NCI-H2171 (cell line): Measurements from ENCODE around the gene ZDHHC5.
"Not testable (repeated sequence)": the region's sequence is repeated elsewhere in the genome, so short reads cannot be mapped to it uniquely, and the experiment has no call there.

Experiments used
- DNase-seq: peaks from one replicate; lab custom pipeline; 2025; lab: John Stamatoyannopoulos, UW

ZDHHC5 gene

GRCh38 chr11:57667117-57667735 is 688 bp upstream of the ZDHHC5 start:
- DNase-seq, result peak; percentile 98

- no peak for DNase-seq
Measured at GRCh38 chr11:57668434-57668782, 494 bp downstream of the ZDHHC5 start.

GRCh38 chr11:57674251-57674650 is 6.3 kb downstream of the ZDHHC5 start:
- DNase-seq, result no peak

GRCh38 chr11:57675176-57675941 is 7.4 kb downstream of the ZDHHC5 start:
- DNase-seq, result no peak

GRCh38 chr11:57679396-57679795 is 11.5 kb downstream of the ZDHHC5 start:
- no peak for DNase-seq

GRCh38 chr11:57680552-57680874 is 12.6 kb downstream of the ZDHHC5 start:
- no peak for DNase-seq

GRCh38 chr11:57681168-57681567 is 13.3 kb downstream of the ZDHHC5 start:
- DNase-seq, result no peak

- not testable (repeated sequence) for DNase-seq
Measured at GRCh38 chr11:57690474-57690873, 22.6 kb downstream of the ZDHHC5 start.

GRCh38 chr11:57698843-57699365 is 31.0 kb downstream of the ZDHHC5 start:
- DNase-seq, result no peak

GRCh38 chr11:57699813-57700212 is 31.9 kb downstream of the ZDHHC5 start:
- DNase-seq, result no peak

GRCh38 chr11:57700425-57700824 is 32.5 kb downstream of the ZDHHC5 start:
- DNase-seq, result no peak

- DNase-seq, result no peak
Measured at GRCh38 chr11:57703341-57703740, 35.4 kb downstream of the ZDHHC5 start.

- DNase-seq, result no peak
Measured at GRCh38 chr11:57704932-57705331, 37.0 kb downstream of the ZDHHC5 start.

- DNase-seq, result not testable (repeated sequence)
Measured at GRCh38 chr11:57705432-57705831, 37.5 kb downstream of the ZDHHC5 start.

- no peak for DNase-seq
Measured at GRCh38 chr11:57709802-57710367, 42.0 kb downstream of the ZDHHC5 start.

- peak; percentile 68 for DNase-seq
Measured at GRCh38 chr11:57711414-57712255, 43.7 kb downstream of the ZDHHC5 start, which contains the start of gene MED19. Gene MED19, minus strand, starts transcription at chr11:57712215. Its CDS starts 36 bp downstream, at chr11:57712179.

- DNase-seq, result peak; percentile 93
Measured at GRCh38 chr11:57712256-57713150, 44.6 kb downstream of the ZDHHC5 start, which contains the start of gene TMX2. Gene TMX2, plus strand, starts transcription at chr11:57712593. Its CDS starts 26 bp downstream, at chr11:57712619.

GRCh38 chr11:57713835-57714234 is 45.9 kb downstream of the ZDHHC5 start:
- no peak for DNase-seq

GRCh38 chr11:57716726-57717125 is 48.8 kb downstream of the ZDHHC5 start:
- DNase-seq, result not testable (repeated sequence)

- DNase-seq, result no peak
Measured at GRCh38 chr11:57727185-57727584, 59.3 kb downstream of the ZDHHC5 start.

GRCh38 chr11:57728829-57729228 is 60.9 kb downstream of the ZDHHC5 start:
- no peak for DNase-seq
